Right lobe of liver (tissue), 4 donors: ENCODE results near the gene KDM4C.

Source experiments
- CTCF ChIP-seq, 4 donors: fragments of 200-600 bp in 3 of 4; fragments of 450-650 bp in 1 of 4; IDR thresholded peaks; one replicate each; pipeline versions ENCODE4 v1.5.1 to v1.8.0; 2016 to 2022; ENCODE audit warnings: antibody characterized with exemption in 4 of 4, mild to moderate bottlenecking in 2 of 4
- POLR2A ChIP-seq: fragments of 450-650 bp; IDR thresholded peaks from one replicate; pipeline ENCODE4 v1.6.1; 2017; ENCODE audit warnings: antibody characterized with exemption, mild to moderate bottlenecking
- donor health status: DM: no; HTN: no; CAD: no.
- donor health status: DM: no; HTN: no; CAD: no.
- donor health status: DM: no; HTN: yes; CAD: no.

GRCh38 chr9:7067169-7067568 is 309.4 kb downstream of the KDM4C start:
- no peak for TF ChIP-seq CTCF (IDR thresholded peaks at IDR 0.05)
- no peak for TF ChIP-seq POLR2A
